MCF 10A (cell line): ENCODE measurements around the gene ERG. TPM values are rescaled to one million over a fixed set of nuclear protein-coding genes. Genes with fewer than 3 reads are reported as not detected.

Source experiments
- BruUV-seq: library from RNA; stranded (reverse); fragments of 400-500 nt; replicated peaks from 2 replicates; lab custom pipeline; 2021; lab: Mats Ljungman, UMichigan
- CTCF ChIA-PET: fragments of 300-600 bp; sonication (Branson Sonifier 250); formaldehyde crosslinking; extraction: SDS; loops from one replicate; lab custom pipeline; 2021; ENCODE audit warnings: antibody characterized with exemption, inconsistent platforms; lab: Yijun Ruan, JAX
- POLR2A ChIA-PET: fragments of 300-600, 350-650 bp; sonication (Branson Sonifier 250); formaldehyde crosslinking; extraction: SDS; loops from one replicate; lab custom pipeline; 2020; ENCODE audit warnings: antibody characterized with exemption, inconsistent platforms; lab: Yijun Ruan, JAX
- DNase-seq: peaks from one replicate; pipeline ENCODE4 v3.0.0-alpha.2; 2018; ENCODE audit not compliant: unreplicated experiment
- H3K27ac Mint-ChIP-seq: one replicate; pipeline ENCODE4 v1.8.0; 2022; ENCODE audit warnings: mild to moderate bottlenecking, low read depth, mixed read lengths; ENCODE audit not compliant: unreplicated experiment
- H3K27me3 Mint-ChIP-seq: one replicate; pipeline ENCODE4 v1.8.0; 2022; ENCODE audit warnings: mixed read lengths; ENCODE audit not compliant: insufficient read depth, unreplicated experiment
- H3K36me3 Mint-ChIP-seq: one replicate; pipeline ENCODE4 v1.8.0; 2022; ENCODE audit warnings: mild to moderate bottlenecking, moderate library complexity, mixed read lengths; ENCODE audit not compliant: insufficient read depth, unreplicated experiment
- H3K4me1 Mint-ChIP-seq: one replicate; pipeline ENCODE4 v1.8.0; 2022; ENCODE audit warnings: mixed read lengths; ENCODE audit not compliant: insufficient read depth, unreplicated experiment
- H3K4me3 Mint-ChIP-seq: one replicate; pipeline ENCODE4 v1.8.0; 2022; ENCODE audit warnings: mild to moderate bottlenecking, moderate library complexity, mixed read lengths; ENCODE audit not compliant: unreplicated experiment
- H3K9me3 Mint-ChIP-seq: one replicate; pipeline ENCODE4 v1.8.0; 2022; ENCODE audit warnings: mixed read lengths; ENCODE audit not compliant: unreplicated experiment
- intact Hi-C: fragments of 100-400 bp; cut with micrococcal nuclease; formaldehyde crosslinking; loops from 2 replicates; pipeline ENCODE4 v1.14.1; 2022
- total RNA-seq: library from RNA; stranded (reverse); gene quantifications from 2 replicates; pipeline ENCODE4 v1.2.3, GENCODE V29; 2022
- TF ChIP-seq, protein P1 (sequence below): fragments of 200-600 bp; IDR thresholded peaks from one replicate; pipeline ENCODE4 v1.8.0; 2022; ENCODE audit warnings: antibody characterized with exemption, mild to moderate bottlenecking; ENCODE audit not compliant: unreplicated experiment

ERG gene
- total RNA-seq, 1 experiment from 2014 or later = not detected

DNA sequence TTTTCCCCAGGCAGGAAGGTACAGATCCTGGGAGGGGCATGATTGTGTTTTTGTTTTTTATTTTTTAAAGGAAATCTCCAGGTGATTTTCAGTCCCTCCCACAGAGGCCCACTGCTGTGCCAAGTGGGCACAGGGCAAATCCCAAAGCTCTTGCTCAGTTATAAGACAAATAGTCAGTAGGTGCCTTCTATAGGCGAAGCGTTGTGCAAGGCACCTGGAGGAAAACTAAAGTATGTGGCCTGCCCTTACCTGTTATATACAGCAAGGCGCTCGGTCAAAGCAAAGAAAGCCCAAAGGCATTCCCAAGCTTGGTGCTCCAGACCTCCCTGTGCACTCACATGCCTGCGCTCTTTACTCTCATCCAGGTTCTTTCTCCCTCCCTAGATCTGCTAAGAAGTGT, 160.5 kb downstream of the ERG start:
- ChIA-PET CTCF (interaction anchor here (1.2 kb wide), 1 partner anchor 18 kb away, joined by 3 read pairs; no protein-coding TSS in a partner anchor), POLR2A (interaction anchor here (0.6 kb wide), 2 partner anchors 638 to 1210 kb away, joined by 3 to 5 read pairs; no protein-coding TSS in a partner anchor)
- no TSS peak for BruUV-seq
- intact Hi-C loops = no loop called here
- TF ChIP-seq, protein P1, sequence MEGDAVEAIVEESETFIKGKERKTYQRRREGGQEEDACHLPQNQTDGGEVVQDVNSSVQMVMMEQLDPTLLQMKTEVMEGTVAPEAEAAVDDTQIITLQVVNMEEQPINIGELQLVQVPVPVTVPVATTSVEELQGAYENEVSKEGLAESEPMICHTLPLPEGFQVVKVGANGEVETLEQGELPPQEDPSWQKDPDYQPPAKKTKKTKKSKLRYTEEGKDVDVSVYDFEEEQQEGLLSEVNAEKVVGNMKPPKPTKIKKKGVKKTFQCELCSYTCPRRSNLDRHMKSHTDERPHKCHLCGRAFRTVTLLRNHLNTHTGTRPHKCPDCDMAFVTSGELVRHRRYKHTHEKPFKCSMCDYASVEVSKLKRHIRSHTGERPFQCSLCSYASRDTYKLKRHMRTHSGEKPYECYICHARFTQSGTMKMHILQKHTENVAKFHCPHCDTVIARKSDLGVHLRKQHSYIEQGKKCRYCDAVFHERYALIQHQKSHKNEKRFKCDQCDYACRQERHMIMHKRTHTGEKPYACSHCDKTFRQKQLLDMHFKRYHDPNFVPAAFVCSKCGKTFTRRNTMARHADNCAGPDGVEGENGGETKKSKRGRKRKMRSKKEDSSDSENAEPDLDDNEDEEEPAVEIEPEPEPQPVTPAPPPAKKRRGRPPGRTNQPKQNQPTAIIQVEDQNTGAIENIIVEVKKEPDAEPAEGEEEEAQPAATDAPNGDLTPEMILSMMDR = no peak
- no peak for DNase-seq
- Mint-ChIP-seq H3K36me3 (peaks cover 3% of the 10 kb centered on the region), H3K27ac (no peak overlapping the region), H3K4me1 (peaks cover 6% of the 10 kb centered on the region), H3K4me3 (no peak overlapping the region), H3K9me3 (no peaks in the 10 kb centered on the region), H3K27me3 (no peaks in the 10 kb centered on the region)

DNA sequence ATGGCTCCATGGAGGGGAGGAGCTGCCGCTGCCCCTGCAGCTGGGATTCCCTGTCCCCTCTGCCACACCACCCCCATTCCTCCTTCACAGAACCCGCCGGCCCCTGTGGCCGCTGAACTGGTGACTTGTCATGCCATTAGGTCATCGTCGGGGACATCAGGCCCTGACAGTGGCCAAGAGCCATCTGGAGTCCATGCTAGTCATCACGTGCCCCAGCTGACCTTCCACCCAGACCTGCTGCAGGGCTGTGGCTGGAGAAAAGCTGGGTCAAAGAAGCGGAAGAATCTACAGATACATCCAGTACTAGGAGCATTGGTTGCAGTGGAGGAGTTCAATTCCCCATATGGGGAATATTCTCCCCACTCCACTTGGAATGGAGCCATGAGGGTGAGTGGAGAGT, 163.4 kb downstream of the ERG start:
- Mint-ChIP-seq H3K36me3 (no peaks in the 10 kb centered on the region), H3K4me1 (no peaks in the 10 kb centered on the region), H3K4me3 (no peak overlapping the region), H3K27me3 (no peaks in the 10 kb centered on the region), H3K9me3 (no peaks in the 10 kb centered on the region), H3K27ac (no peak overlapping the region)
- intact Hi-C loops = no loop called here
- ChIA-PET CTCF (interaction anchor here (0.6 kb wide), 1 partner anchor 169 kb away, joined by 5 read pairs; no protein-coding TSS in a partner anchor), POLR2A (no interaction called here)
- DNase-seq = no peak
- TF ChIP-seq, protein P1 = no peak
- BruUV-seq = no TSS peak

DNA sequence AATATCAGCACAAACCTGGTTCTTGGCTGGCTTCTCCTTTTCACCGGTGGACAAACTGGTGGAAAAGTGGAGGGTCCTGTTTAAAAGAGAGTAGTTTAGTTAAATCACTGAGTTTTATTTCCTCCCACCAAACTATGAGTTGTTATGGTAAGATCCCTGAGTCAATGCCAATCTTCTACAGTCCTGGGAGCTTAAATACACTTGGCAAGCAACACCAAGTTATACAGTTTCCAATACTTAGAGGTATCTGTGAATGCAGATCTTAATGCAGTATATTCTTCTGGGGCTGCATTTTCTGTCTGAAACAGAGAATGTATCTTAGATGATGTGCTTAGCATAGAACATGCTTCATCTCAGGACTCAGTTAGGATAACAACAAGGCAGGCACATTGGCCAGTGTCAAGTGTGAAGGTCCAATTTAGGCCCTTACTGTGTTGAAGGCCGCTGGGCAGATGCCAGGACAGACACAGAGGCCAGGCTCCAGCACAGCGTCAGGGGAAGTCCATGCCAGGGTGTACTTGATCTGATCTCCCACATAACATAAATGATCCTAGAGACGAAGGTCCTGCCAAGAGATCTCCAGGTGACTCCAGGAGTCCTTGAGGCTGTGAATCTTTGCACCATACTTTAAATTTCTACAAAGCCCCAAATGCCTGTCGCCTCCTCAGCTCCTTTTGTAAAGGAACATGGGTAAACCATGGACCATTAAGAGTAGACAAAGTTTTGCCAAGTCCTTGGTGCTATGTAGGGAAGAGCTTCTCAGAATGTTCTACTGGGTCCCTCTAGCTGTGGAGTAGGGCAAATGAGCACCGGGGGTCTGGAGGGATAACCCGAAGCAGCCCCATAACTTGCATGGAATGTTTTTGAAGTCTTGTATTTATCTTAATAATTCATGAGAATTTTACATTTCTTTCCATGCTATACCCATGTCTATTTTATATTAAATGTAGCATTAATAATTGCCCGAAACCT, 164.7 kb downstream of the ERG start:
- CTCF ChIA-PET = interaction anchor here (0.6 to 1.6 kb wide), 3 partner anchors 22 to 198 kb away, joined by 3 read pairs; no protein-coding TSS in a partner anchor
- Mint-ChIP-seq H3K4me3 (no peak overlapping the region), H3K36me3 (no peaks in the 10 kb centered on the region), H3K27me3 (no peaks in the 10 kb centered on the region), H3K4me1 (no peaks in the 10 kb centered on the region), H3K27ac (no peak overlapping the region), H3K9me3 (no peaks in the 10 kb centered on the region)
- TF ChIP-seq, protein P1 = peak; percentile 8
- DNase-seq = peak; percentile 36
- intact Hi-C loops = no loop called here
- POLR2A ChIA-PET = no interaction called here
- BruUV-seq = no TSS peak

DNA sequence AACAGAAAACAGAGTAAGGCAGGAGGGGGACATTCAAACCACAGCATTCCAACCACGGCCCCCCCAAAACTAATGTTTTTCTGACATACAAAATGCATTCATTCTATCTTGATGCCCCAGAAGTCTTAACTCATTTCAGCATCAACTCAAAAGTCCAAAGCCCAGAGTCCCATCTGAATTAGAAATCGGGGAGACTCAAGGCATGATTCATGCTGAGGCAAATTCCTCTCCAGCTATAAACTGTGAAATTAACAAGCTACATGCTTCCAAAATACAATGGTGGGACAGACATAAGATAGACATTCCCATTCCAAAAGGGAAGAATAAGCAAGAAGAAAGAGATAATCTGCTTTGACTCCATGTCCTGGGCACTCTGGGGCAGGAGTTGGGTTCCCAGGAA, 167.6 kb downstream of the ERG start:
- BruUV-seq = no TSS peak
- ChIA-PET POLR2A (no interaction called here), CTCF (interaction anchor here (0.9 kb wide), 1 partner anchor 619 kb away, joined by 3 read pairs; no protein-coding TSS in a partner anchor)
- H3K36me3 Mint-ChIP-seq = no peaks in the 10 kb centered on the region
- no peaks in the 10 kb centered on the region for H3K27me3 Mint-ChIP-seq
- intact Hi-C loops = no loop called here
- H3K27ac Mint-ChIP-seq = no peak overlapping the region
- TF ChIP-seq, protein P1 = no peak
- no peak overlapping the region for H3K4me3 Mint-ChIP-seq
- DNase-seq = no peak
- no peaks in the 10 kb centered on the region for H3K9me3 Mint-ChIP-seq
- H3K4me1 Mint-ChIP-seq = peaks cover 7% of the 10 kb centered on the region
